GM19099 (cell line): ENCODE measurements around the gene PCDHGA1.

Source experiments
- POLR2A ChIP-seq: IDR thresholded peaks from 3 replicates; pipeline ENCODE4 v1.6.1; 2011; ENCODE audit warnings: low read depth; ENCODE audit not compliant: insufficient read length; ENCODE audit errors: extremely low read depth

The PCDHGA1 gene

DNA sequence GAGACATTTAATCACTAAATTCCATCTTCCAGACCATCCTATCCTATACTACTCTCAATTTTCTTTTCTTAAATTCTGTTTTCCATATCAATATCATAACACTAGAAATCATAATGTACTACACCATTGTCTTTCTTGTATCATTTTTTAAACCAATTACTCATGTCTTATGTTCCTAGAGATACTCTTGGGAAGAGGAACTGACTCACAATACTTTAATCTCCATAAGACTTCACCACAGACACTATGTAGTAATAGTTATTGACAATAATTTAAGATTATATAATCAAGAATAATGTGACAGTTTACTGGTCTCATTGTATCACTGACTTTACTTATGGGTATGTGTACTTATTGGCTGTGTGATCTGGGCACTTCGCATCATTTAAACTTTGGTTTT is 202.4 kb downstream of the PCDHGA1 start:
- no peak for TF ChIP-seq POLR2A

DNA sequence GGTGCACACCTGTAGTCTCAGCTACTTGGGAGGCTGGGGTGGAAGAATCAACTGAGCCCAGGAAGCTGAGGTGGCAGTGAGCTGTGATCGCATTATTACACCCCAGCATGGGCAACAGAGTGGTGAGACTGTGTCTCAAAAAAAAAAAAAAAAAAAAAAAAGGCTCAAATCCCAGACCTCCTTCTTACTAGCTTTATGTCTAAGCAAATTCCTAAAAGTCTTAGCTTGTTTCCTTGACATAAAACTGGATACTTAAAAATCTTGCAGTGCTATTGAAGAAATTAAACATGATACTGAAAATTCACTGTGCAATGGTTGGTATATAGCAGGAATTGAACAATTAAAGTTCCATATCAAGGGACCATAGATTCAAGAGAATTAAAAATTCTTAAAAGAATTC is 203.6 kb downstream of the PCDHGA1 start:
- TF ChIP-seq POLR2A = no peak

DNA sequence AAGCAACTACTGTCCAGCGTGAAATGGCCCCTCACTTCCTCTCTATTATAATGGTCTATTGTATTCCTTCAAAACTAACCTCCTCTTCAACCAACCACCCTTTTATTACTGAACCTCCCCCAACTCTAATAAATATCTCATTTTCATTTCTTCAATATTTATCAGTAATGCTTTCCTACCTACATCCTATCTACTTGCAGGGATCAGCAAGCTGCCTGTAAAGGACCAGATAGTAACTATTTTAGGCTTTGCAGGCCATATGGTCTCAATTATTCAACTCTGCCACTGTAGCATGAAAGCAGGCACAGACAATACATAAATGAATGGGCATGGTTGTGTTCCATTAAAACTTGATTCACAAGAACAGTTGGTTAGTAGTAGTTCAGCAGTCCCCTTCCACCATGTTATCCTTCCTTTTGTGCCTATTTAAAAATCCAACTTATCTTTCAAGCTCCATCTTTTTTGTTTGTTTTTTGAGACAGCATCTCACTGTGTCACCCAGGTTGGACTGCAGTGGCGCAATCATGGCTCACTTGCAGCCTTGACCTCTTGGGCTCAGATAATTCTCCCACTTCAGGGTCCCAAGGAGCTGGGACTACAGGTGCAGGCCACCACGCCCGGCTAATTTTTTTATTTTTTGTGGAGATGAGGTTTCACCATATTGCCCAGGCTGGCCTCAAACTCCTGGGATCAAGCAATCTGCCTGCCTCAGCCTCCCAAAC is 204.3 kb downstream of the PCDHGA1 start:
- TF ChIP-seq POLR2A = no peak

DNA sequence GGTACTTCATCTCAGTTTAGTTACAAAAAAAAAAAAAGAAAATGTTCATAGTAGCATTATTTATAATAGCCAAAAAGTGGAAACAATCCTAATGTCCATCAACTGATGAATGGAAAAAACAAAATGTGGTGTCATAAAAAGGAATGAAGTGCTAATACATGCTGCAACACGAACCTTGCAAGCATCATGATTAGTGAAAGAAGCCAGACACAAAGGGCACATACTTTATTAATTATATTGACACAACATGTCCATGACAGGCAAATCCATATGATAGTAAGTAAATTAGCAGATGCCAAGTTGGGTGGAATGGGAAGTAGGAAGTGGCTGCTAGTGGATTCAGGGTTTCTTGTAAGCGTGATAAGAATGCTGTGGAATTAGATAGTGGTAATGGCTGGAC is 212.7 kb downstream of the PCDHGA1 start:
- TF ChIP-seq POLR2A = no peak

DNA sequence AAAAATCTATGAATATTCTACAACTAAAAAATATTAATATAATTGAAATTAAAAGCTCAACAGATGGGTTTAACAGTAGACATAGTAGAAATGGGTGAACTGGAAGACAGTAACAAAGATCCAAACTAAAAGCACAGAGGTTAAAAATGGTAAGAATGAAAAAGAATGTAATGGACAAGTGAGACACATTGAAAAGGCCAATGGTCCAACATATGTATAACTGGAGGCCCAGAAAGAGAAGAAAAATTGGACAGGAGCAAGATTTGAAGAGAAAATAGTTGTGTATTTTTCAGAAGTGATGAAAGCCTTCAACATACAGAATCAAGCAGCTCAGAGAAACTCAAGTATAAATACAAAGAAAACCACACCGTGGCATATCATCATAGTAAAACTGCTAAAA is 217.2 kb downstream of the PCDHGA1 start:
- TF ChIP-seq POLR2A = no peak

DNA sequence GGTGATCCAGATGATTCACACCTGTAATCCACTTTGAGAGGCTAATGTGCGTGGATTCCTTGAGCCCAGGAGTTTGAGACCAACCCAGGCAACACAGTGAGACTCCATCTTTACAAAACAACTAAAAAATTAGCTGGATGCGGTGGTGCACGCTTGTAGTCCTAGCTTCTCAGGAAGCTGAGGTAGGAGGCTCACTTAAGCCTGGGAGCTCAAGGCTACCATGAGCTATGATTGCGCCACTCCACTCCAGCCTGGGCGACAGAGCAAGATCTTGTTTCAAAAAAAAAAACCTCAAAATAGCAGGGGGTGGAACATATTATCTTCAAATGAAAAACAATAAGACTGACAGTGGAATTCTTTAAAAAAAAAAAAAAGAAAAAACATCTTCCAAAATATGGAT is 217.6 kb downstream of the PCDHGA1 start:
- TF ChIP-seq POLR2A = no peak

DNA sequence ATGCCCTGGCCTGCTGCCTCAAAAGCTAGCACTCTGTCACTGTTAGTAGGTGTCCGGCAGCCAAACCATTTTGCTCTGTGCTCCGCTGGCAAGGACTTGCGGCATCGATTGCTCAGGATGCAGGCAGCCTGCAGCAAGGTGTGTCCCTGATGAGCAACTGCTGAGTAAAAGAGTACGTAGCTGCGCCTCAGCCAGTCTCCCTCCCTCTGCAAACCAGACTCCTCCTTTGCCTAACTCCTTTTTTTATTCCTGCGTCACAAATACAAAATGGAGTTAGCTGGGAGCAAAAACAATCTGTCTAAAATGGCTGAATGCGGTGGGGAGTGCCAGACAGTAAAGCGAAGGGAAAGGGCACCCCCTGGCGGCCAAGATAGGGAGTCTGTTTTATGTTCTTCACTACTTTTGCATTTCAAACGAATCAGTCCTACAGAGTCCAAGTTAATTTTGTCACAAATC is 227.4 kb downstream of the PCDHGA1 start:
- TF ChIP-seq POLR2A = no peak

DNA sequence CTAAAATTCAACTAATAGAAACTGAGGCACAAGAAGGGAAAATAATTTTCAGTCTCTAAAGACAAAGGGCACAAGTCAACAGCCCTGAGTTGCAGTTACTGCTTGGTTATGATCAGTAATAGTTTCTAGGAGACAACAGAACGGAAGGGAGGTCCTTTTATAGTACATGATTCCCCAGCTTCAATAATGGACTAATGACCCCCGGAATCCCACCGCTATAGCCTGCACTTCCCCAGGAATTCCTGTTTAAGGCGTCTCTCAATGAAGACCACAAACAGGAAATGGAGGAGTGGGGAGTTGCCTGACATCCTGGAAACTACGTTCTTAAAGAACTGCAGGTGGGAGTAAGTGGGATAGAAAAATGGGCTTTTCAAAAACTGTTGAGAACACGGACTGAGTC is 227.8 kb downstream of the PCDHGA1 start:
- TF ChIP-seq POLR2A = no peak

DNA sequence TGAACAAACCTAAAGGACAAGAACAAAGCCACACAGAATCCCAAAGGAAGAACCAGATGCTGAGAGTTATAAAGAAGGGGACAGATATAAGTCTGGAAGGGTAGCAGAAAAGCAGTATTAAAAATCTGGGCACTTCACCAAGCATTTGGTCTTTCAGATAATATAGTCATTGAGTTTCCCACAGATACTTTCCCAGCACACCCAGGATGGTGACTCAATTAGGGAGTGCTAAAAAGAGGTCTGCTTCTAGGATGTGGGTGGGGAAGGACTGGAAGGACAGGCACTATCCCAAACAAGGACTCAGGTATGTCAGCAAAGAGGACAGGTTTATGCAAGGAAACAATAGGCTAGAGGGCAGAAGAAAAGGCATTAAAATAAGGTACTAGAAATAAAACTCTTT is 229.1 kb downstream of the PCDHGA1 start:
- TF ChIP-seq POLR2A = no peak

DNA sequence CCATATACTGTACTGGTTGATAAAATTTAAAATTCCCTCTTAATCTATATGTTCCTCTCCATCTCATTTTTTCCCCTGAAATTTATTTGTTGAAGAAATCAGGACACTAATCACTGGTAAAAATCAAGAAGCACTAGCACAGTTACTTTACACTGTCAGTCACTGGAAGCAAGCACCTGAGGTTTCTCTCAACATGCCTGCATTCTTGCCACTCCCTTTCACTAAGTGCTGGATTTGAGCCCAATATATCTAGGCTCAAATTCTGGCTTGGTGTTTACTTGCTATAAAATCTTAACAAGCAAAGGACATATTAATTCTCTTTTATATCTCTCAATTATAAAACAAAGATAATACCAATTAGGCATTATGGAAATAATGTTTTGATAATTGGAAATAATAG is 229.8 kb downstream of the PCDHGA1 start:
- TF ChIP-seq POLR2A = no peak

DNA sequence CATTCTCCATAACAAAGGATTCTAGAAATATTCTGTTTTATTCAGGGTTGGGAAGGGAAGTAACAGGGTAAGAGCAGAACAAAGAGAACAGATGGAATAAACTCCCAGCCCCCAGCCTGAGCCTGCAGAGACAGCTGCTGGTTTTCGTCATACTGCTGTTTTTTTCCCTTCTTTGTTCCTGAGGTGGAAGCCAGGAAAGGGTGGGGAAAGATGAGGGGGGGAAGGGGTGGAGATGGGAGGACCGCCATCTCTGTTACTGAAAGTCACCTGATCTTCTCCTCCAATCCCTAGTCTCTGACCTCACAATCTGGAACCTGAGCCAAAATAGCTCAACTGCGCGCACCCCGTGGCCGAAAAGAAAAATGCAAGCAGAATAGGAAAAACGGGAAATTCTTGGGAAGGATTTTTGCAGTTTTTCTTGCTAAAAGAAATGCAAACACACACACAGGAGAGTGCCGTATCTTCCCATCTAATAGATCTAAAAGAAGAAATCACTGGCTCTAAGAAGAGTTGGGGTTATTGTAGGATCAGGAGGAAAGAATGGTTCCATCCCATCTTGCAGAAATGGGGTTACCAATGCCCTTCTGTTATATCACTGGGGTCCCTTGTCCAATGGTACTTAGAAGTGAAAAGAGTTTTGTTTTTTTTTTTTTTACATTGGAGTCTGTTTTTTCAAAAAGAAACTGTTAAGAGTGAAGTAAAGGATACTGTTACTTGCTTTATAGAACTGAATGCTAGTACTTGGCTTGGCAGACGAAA is 230.6 kb downstream of the PCDHGA1 start:
- TF ChIP-seq POLR2A = no peak
